ENCODE measurements around the gene DTYMK. TPM values are rescaled to one million over a fixed set of nuclear protein-coding genes. Genes with fewer than 3 reads are reported as not detected.

DTYMK gene, protein sequence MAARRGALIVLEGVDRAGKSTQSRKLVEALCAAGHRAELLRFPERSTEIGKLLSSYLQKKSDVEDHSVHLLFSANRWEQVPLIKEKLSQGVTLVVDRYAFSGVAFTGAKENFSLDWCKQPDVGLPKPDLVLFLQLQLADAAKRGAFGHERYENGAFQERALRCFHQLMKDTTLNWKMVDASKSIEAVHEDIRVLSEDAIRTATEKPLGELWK
- total RNA-seq (10 to 100 TPM; 11.6 to 23.6 (median 18.2) TPM), total RNA-seq (4.7 to 65.7 (median 8.9) reads per million in 29 experiments)
- total RNA-seq (2013) = 14.5 TPM

DNA sequence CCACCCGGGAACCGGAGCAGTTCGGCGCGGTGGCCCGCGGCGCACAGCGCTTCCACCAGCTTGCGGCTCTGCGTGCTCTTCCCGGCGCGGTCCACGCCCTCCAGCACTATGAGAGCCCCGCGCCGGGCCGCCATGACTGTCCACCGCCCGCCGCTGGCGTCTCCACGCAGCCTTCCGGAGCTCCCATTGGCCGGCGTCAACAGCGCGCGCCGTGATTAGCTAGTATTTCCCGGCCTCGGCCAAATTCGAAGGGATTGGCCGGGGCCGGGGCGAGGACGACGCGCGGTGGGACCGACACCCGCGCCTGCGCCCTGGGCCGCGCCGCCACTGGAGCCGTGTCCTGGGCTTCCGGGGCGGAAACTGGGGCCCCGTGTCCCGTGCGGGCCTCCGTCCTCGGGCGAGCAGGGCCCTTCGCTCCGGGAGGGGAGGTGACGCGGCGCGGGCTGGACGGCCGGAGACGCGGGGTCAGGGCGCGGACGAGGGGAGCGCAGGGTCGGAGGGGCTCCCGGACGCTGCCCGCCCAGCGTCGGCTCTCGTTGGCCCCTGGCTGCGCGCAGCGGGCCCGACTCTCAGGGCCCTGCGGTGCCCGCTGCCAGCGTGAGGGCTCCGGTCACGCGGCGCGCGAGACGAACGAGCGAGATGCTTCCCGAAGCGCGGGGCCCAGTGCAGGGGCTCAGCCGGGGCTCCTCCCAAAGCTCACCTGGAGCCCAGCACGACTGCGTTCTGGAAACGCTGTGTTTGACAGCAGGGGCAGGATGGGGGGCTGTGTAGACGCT is at the start of gene DTYMK:
TSS of gene DTYMK (minus strand) at position 166 of the 776 bp plus-strand sequence. CDS start at position 134, 32 bp downstream.
- POLR2A ChIA-PET = interaction anchor here (0.5 to 1.0 kb wide), 7 partner anchors 12 to 373 kb away, joined by 3 to 14 read pairs (median 4); partner anchors contain the start of gene ATG4B (in 1 of the 2)
- H3K9me3 Mint-ChIP-seq = no peaks in the 10 kb centered on the region
- ATAC-seq (replicated peaks in 1 of 4) = peak; percentile 95 to 96 (median 96)
- H3K27ac ChIP-seq (ENCODE audit: low read length) = peak within 1 kb of the TSS; percentile 55
- H3K9me3 ChIP-seq = no peaks in the 10 kb centered on the region
- no peaks in the 10 kb centered on the region for H3K27me3 ChIP-seq (replicated peaks in 1 of 2; ENCODE audit: control insufficient read depth in 2 of 2, extremely low read depth in 1 of 2, insufficient read depth in 2 of 2, low read length in 1 of 2)
- peaks cover 3% of the 10 kb centered on the region for H3K36me3 Mint-ChIP-seq
- H3K4me3 ChIP-seq (ENCODE audit: control insufficient read depth in 1 of 2, extremely low read depth in 1 of 2, low read length in 1 of 2) = peak within 1 kb of the TSS; percentile 84 to 86
- peak within 1 kb of the TSS; percentile 86 to 94 (median 89) for H3K4me3 Mint-ChIP-seq
- WGBS (ENCODE audit: insufficient coverage) = under 1% methylated on average over 102 of the region's 102 CpGs
- no peaks in the 10 kb centered on the region for H3K27me3 Mint-ChIP-seq
- H3K27ac Mint-ChIP-seq = peak within 1 kb of the TSS; percentile 88 to 89
- DNase-seq = peak; percentile 89 to 97 (median 94)
- peaks cover 27 to 40% (median 36%) of the 10 kb centered on the region in 3 donors for H3K4me1 Mint-ChIP-seq
- CTCF ChIA-PET = interaction anchor here in 1 of 2 donors (0.6 to 2.6 kb wide), 7 partner anchors 12 to 1173 kb away, joined by 3 to 15 read pairs (median 3); partner anchors contain the start of gene ING5
- peaks cover 3 to 21% of the 10 kb centered on the region in 2 donors for H3K36me3 ChIP-seq (ENCODE audit: control insufficient read depth in 2 of 2, extremely low read depth in 1 of 2, insufficient read depth in 1 of 2, low read length in 1 of 2)
- H3K4me1 ChIP-seq (ENCODE audit: control insufficient read depth in 1 of 2, extremely low read depth in 1 of 2, insufficient read depth in 2 of 2, low read length in 2 of 2) = peaks cover 12 to 36% of the 10 kb centered on the region in 2 experiments

DNA sequence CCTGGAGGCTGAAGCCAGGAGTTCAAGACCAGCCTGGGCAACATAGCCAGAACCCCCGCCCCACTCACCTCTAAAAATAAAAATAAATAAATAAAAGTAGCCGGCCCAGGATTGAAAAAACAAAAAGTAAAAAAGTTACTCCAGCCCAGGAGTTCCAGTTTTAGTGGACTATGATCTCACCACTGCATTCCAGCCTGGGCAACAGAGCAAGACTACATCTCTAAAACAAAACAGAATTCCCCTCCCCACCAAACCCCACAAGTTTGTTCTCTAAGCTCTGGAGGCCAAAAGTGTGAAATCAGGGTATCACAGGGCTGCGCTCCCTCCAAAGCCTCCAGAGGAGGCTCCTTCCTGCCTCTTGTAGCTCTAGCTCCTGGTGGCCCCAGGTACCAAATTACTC is 49.5 kb upstream of the DTYMK start:
- ChIA-PET POLR2A (no interaction called here), CTCF (no interaction called here)
- peaks cover 35 to 56% (median 55%) of the 10 kb centered on the region in 3 donors for H3K4me1 Mint-ChIP-seq

DNA sequence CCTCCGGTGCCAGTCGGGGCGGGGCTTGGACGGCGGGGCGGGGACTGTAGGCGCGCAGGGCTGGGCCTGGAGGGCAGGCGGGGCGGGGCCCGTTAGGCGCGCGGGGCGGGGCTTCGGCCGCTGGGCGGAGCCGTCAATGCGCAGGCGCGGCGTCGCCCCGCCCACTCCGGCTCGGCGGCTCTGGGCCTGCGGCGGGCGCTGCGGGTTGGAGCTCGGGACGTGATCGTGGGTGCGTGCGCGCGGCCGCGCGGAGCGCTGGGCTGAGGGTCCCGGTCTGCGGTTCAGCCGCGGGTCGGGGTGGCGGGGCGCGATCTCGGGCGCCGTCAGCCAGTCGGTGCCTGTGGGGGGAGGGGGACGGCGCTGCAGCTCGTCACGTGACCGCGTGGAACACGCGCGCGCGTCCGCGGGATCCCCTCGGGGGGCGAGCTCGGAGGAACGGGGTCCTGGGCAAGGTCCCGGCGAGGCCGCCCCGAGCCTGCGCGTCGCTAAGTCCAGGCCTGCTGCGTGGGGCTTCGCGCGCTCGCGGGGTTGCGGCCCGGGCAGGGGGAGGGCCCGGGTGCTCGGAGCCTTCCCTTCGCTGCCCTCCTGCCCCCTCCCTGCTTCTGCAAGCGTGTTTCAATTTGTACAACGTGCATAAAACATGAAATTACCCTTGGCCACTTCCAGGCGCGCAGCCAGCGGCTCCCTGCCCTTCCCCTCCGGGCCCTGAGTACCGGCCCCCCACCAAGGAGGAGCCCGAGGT is 48.0 kb upstream of the DTYMK start, which contains the start of gene D2HGDH:
TSS of gene D2HGDH (plus strand) at position 164 of the 742 bp plus-strand sequence. CDS start 595 bp downstream, outside the sequence.
- ChIA-PET POLR2A (interaction anchor here in 1 of 2 donors (0.5 to 0.7 kb wide), 2 partner anchors 32 to 33 kb away, joined by 3 read pairs; no protein-coding TSS in a partner anchor), CTCF (interaction anchor here in 1 of 2 donors (0.6 to 1.2 kb wide), 3 partner anchors 29 to 515 kb away, joined by 3 read pairs; no protein-coding TSS in a partner anchor)
- H3K4me1 ChIP-seq (ENCODE audit: control insufficient read depth in 1 of 2, extremely low read depth in 1 of 2, insufficient read depth in 2 of 2, low read length in 2 of 2) = peaks cover 0 to 48% of the 10 kb centered on the region in 2 experiments
- peak within 1 kb of the TSS; percentile 73 to 83 for H3K4me3 ChIP-seq (ENCODE audit: control insufficient read depth in 1 of 2, extremely low read depth in 1 of 2, low read length in 1 of 2)
- no peaks in the 10 kb centered on the region for H3K27me3 Mint-ChIP-seq
- no peaks in the 10 kb centered on the region for H3K36me3 Mint-ChIP-seq
- WGBS (ENCODE audit: insufficient coverage) = under 1% methylated on average over 98 of the region's 98 CpGs
- DNase-seq (peak; percentile 71 to 96 (median 89)), ATAC-seq (replicated peaks in 1 of 4) (peak; percentile 90 to 95 (median 92))
- peaks cover 0 to 2% of the 10 kb centered on the region in 2 experiments for H3K27me3 ChIP-seq (replicated peaks in 1 of 2; ENCODE audit: control insufficient read depth in 2 of 2, extremely low read depth in 1 of 2, insufficient read depth in 2 of 2, low read length in 1 of 2)
- peak within 1 kb of the TSS; percentile 23 to 66 for H3K27ac Mint-ChIP-seq
- no peaks in the 10 kb centered on the region for H3K9me3 Mint-ChIP-seq
- H3K9me3 ChIP-seq = no peaks in the 10 kb centered on the region
- H3K4me3 Mint-ChIP-seq = peak within 1 kb of the TSS; percentile 73 to 86 (median 80)
- H3K4me1 Mint-ChIP-seq = peaks cover 31 to 53% (median 44%) of the 10 kb centered on the region in 3 donors
- peak within 1 kb of the TSS; percentile 38 for H3K27ac ChIP-seq (ENCODE audit: low read length)
- H3K36me3 ChIP-seq (ENCODE audit: control insufficient read depth in 2 of 2, extremely low read depth in 1 of 2, insufficient read depth in 1 of 2, low read length in 1 of 2) = peaks cover 0 to 3% of the 10 kb centered on the region in 2 donors

More for the DNA sequence above, 49.5 kb upstream of the DTYMK start:
- Histone ChIP-seq H3K27me3 (replicated peaks in 1 of 2; ENCODE audit: control insufficient read depth in 2 of 2, extremely low read depth in 1 of 2, insufficient read depth in 2 of 2, low read length in 1 of 2) (peaks cover 0 to 2% of the 10 kb centered on the region in 2 experiments), H3K4me3 (ENCODE audit: control insufficient read depth in 1 of 2, extremely low read depth in 1 of 2, low read length in 1 of 2) (no peak overlapping the region), H3K36me3 (ENCODE audit: control insufficient read depth in 2 of 2, extremely low read depth in 1 of 2, insufficient read depth in 1 of 2, low read length in 1 of 2) (peaks cover 0 to 3% of the 10 kb centered on the region in 2 donors), H3K9me3 (no peaks in the 10 kb centered on the region), H3K4me1 (ENCODE audit: control insufficient read depth in 1 of 2, extremely low read depth in 1 of 2, insufficient read depth in 2 of 2, low read length in 2 of 2) (peaks cover 2 to 57% of the 10 kb centered on the region in 2 experiments), H3K27ac (ENCODE audit: low read length) (no peak overlapping the region)
- WGBS (ENCODE audit: insufficient coverage) = 100% methylated on average over 1 of the region's 3 CpGs
- Mint-ChIP-seq H3K36me3 (no peaks in the 10 kb centered on the region), H3K27ac (peak overlapping the region; percentile 62 to 71), H3K9me3 (no peaks in the 10 kb centered on the region), H3K27me3 (no peaks in the 10 kb centered on the region), H3K4me3 (peak overlapping the region; percentile 73 to 86 (median 80))
- no peak for ATAC-seq (replicated peaks in 1 of 4)
- DNase-seq = no peak

DNA sequence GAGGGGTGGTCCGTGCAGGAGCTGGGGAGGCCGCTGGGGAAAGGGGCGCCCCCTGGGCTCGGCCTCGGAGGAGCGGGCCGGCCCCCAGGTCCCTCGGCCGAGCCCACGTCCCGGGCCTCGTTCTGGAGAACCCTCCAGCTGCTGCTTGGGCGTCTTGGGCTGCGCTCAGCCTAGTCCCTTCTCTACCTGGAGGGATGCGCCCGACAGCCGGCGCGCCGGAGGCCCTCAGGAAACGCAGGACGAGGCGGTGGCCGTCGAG is 47.5 kb upstream of the DTYMK start:
- ATAC-seq (replicated peaks in 1 of 4) = no peak

DNA sequence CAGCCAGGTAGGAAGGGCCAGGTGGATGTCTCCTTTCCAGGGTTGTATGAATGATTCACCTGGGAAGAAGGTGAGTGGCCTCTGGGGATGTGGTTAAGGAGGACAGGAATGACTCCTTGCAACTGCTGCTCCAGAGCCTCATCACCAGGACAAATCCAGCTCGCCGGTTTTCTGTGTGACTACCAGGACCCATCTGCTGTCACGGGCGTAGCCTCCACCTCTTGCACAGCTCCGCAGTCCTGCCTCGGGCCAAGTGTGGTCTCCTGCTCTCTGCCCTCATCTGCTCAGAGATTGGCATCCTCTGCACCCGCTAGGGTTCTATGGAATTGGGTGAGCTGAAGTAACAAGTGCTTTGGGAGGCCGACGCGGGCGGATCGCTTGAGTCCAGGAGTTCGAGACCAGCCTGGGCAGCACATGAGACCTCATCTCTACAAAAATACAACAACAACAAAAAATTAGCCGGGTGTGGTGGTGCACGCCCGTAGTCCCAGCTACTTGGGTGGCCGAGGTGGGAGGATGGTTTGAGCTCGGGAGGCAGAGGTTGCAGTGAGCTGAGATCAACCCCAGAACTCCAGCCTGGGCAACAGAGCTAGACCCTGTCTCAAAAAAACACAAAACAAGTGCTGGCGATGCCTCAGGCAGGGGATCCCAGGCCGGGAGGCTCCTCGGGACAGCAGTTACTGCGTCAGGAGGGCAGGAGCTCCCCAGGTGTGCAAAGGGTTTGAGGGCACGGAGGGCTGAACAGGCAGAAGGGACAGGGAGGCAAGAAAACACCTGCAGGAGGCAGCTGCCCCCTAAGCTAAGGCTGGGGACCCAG is 47.0 kb upstream of the DTYMK start:
- CTCF ChIA-PET = interaction anchor here in 1 of 2 donors (0.6 to 1.2 kb wide), 2 partner anchors 145 to 514 kb away, joined by 3 read pairs; no protein-coding TSS in a partner anchor
- Mint-ChIP-seq H3K27ac (peak overlapping the region; percentile 23 to 66), H3K36me3 (no peaks in the 10 kb centered on the region), H3K4me3 (peak overlapping the region; percentile 60 to 73 (median 70)), H3K4me1 (peaks cover 25 to 44% (median 36%) of the 10 kb centered on the region in 3 donors), H3K9me3 (no peaks in the 10 kb centered on the region), H3K27me3 (no peaks in the 10 kb centered on the region)
- Histone ChIP-seq H3K27ac (ENCODE audit: low read length) (peak overlapping the region; percentile 34), H3K4me1 (ENCODE audit: control insufficient read depth in 1 of 2, extremely low read depth in 1 of 2, insufficient read depth in 2 of 2, low read length in 2 of 2) (peaks cover 0 to 41% of the 10 kb centered on the region in 2 experiments), H3K4me3 (ENCODE audit: control insufficient read depth in 1 of 2, extremely low read depth in 1 of 2, low read length in 1 of 2) (peak overlapping the region; percentile 35 to 42), H3K36me3 (ENCODE audit: control insufficient read depth in 2 of 2, extremely low read depth in 1 of 2, insufficient read depth in 1 of 2, low read length in 1 of 2) (peaks cover 0 to 3% of the 10 kb centered on the region in 2 donors), H3K9me3 (no peaks in the 10 kb centered on the region), H3K27me3 (replicated peaks in 1 of 2; ENCODE audit: control insufficient read depth in 2 of 2, extremely low read depth in 1 of 2, insufficient read depth in 2 of 2, low read length in 1 of 2) (peaks cover 0 to 2% of the 10 kb centered on the region in 2 experiments)
- POLR2A ChIA-PET = interaction anchor here in 1 of 2 donors (0.5 to 0.7 kb wide), 2 partner anchors 31 to 32 kb away, joined by 3 read pairs; no protein-coding TSS in a partner anchor
- ATAC-seq (replicated peaks in 1 of 4) = no peak
- WGBS (ENCODE audit: insufficient coverage) = 78% methylated on average over 13 of the region's 23 CpGs
- peak in 1 of 35 experiments; percentile 16 for DNase-seq

More for the DNA sequence above, 47.5 kb upstream of the DTYMK start:
- no peak overlapping the region for H3K27ac Mint-ChIP-seq
- ChIA-PET CTCF (interaction anchor here in 1 of 2 donors (0.6 to 1.2 kb wide), 3 partner anchors 29 to 515 kb away, joined by 3 read pairs; no protein-coding TSS in a partner anchor), POLR2A (interaction anchor here in 1 of 2 donors (0.5 to 0.7 kb wide), 2 partner anchors 32 to 33 kb away, joined by 3 read pairs; no protein-coding TSS in a partner anchor)
- H3K9me3 Mint-ChIP-seq = no peaks in the 10 kb centered on the region
- no peaks in the 10 kb centered on the region for H3K36me3 Mint-ChIP-seq
- H3K4me1 Mint-ChIP-seq = peaks cover 27 to 48% (median 39%) of the 10 kb centered on the region in 3 donors
- H3K4me3 Mint-ChIP-seq = peak overlapping the region; percentile 54 to 73 (median 70)
- Histone ChIP-seq H3K27ac (ENCODE audit: low read length) (peak overlapping the region; percentile 34), H3K9me3 (no peaks in the 10 kb centered on the region), H3K4me1 (ENCODE audit: control insufficient read depth in 1 of 2, extremely low read depth in 1 of 2, insufficient read depth in 2 of 2, low read length in 2 of 2) (peaks cover 0 to 43% of the 10 kb centered on the region in 2 experiments), H3K36me3 (ENCODE audit: control insufficient read depth in 2 of 2, extremely low read depth in 1 of 2, insufficient read depth in 1 of 2, low read length in 1 of 2) (peaks cover 0 to 3% of the 10 kb centered on the region in 2 donors), H3K27me3 (replicated peaks in 1 of 2; ENCODE audit: control insufficient read depth in 2 of 2, extremely low read depth in 1 of 2, insufficient read depth in 2 of 2, low read length in 1 of 2) (peaks cover 0 to 2% of the 10 kb centered on the region in 2 experiments), H3K4me3 (ENCODE audit: control insufficient read depth in 1 of 2, extremely low read depth in 1 of 2, low read length in 1 of 2) (peak overlapping the region; percentile 35 to 42)
- DNase-seq = no peak
- 2% methylated on average over 25 of the region's 25 CpGs for WGBS (ENCODE audit: insufficient coverage)
- no peaks in the 10 kb centered on the region for H3K27me3 Mint-ChIP-seq

Measured in T-cell (primary cell).